Upper lobe of left lung (tissue), 6 donors: ENCODE data around the gene PELI2. TPM values are rescaled to one million over a fixed set of nuclear protein-coding genes. Genes with fewer than 3 reads are reported as not detected.
A peak's percentile ranks its signal among the peaks of the same experiment; 100 is the strongest.

Source experiments
- ATAC-seq, 2 donors: fragments of 200-7000 bp; cut with Tn5 transposase; one replicate each; pipeline ENCODE4 v1.9.1; 2022; ENCODE audit warnings: mild to moderate bottlenecking in 2 of 2, moderate library complexity in 2 of 2; ENCODE audit not compliant: low FRiP score in 2 of 2
- DNase-seq, 2 donors: peaks; one replicate each; pipeline ENCODE4 v3.0.0-alpha.2; 2019 to 2020
- H3K27ac ChIP-seq, 4 donors: fragments of 200-600 bp; sonication (generic); one replicate each; pipeline ENCODE4 v1.5.1; 2016 to 2019
- H3K27me3 ChIP-seq, 4 donors: fragments of 200-600 bp; sonication (generic); one replicate each; pipeline ENCODE4 v1.5.1; 2017 to 2019
- H3K36me3 ChIP-seq, 4 donors: fragments of 200-600 bp; sonication (generic); one replicate each; pipeline ENCODE4 v1.5.1; 2016 to 2019
- H3K4me1 ChIP-seq, 4 donors: fragments of 200-600 bp; sonication (generic); one replicate each; pipeline ENCODE4 v1.5.1; 2018 to 2019
- H3K4me3 ChIP-seq, 4 donors: fragments of 200-600 bp; sonication (generic); one replicate each; pipeline ENCODE4 v1.5.1; 2017 to 2019; ENCODE audit warnings: mild to moderate bottlenecking in 2 of 4, moderate library complexity in 1 of 4
- H3K9me3 ChIP-seq, 4 donors: fragments of 200-600 bp; sonication (generic); one replicate each; pipeline ENCODE4 v1.5.1; 2018 to 2019
- CTCF ChIP-seq, 6 experiments: fragments of 450-650 bp in 4 of 6; fragments of 200-600 bp in 2 of 6; sonication (generic) in 2 of 6; IDR thresholded peaks; one replicate each; pipeline ENCODE4 v1.5.1; 2016 to 2019; ENCODE audit warnings: antibody characterized with exemption in 6 of 6
- EP300 ChIP-seq, 4 donors: sonication (generic); formaldehyde crosslinking; IDR thresholded peaks; one replicate each; pipeline ENCODE4 v1.5.1; 2017; ENCODE audit warnings: antibody characterized with exemption in 4 of 4, control low read depth in 2 of 4
- POLR2A ChIP-seq, 4 donors: fragments of 450-650 bp; IDR thresholded peaks; one replicate each; pipeline ENCODE4 v1.5.1; 2016 to 2017; ENCODE audit warnings: antibody characterized with exemption in 4 of 4, mild to moderate bottlenecking in 2 of 4
- POLR2AphosphoS5 ChIP-seq, 2 donors: sonication (generic); formaldehyde crosslinking; IDR thresholded peaks; one replicate each; pipeline ENCODE4 v1.5.1; 2017; ENCODE audit warnings: antibody characterized with exemption in 2 of 2
- WGBS, 2 donors: methylation state at CpG; one replicate each; pipeline ENCODE4 v1.1.5; 2017 to 2018; 5-methylcytosine and 5-hydroxymethylcytosine counted together
- total RNA-seq, 6 donors: library from RNA; depleted of rRNA in 4 of 6; stranded (reverse); fragments of >200 nt in 4 of 6; gene quantifications; one replicate each; pipeline versions ENCODE4 v1.1.0 to v1.2.1, GENCODE V29; 2016 to 2021
- donor health status: DM: no; HTN: no; CAD: no; lungs with moderate emphysema.
- donor health status: DM: no; HTN: yes; CAD: no; lungs with severe emphysema.

Gene PELI2
- total RNA-seq, 6 donors from 2014 or later: 9.0 to 21.6 (median 17.9) TPM

DNA sequence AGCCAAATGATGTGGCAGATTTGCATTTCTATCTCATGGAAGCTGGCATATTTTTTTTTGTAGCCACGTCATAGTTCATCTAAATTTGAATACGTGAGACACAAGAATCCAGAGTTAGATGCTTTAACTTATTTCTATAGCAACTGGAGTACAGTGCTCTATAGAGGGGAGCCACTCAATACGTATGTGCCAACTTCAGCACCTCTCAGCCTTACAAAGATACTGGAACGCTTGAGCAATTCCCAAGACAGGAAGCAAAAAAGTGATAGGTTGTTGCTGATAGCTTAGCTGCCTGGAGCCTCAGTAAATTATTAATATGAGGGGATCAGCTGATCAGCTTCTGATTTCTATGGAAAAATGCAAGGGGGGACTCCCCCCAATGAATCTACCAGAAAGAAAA lies 24.1 kb upstream of the PELI2 start:
- H3K4me1 ChIP-seq: peaks cover 0 to 21% (median 13%) of the 10 kb centered on the region in 4 donors
- no peak overlapping the region for H3K4me3 ChIP-seq
- no peaks in the 10 kb centered on the region for H3K9me3 ChIP-seq
- 42 to 52% methylated on average over 4 of the region's 4 CpGs for WGBS, 2 donors
- ATAC-seq (peak in 1 of 2 donors; percentile 40), DNase-seq (no peak)
- H3K27ac ChIP-seq: peak overlapping the region in 2 of 4 donors; percentile 8 to 57
- TF ChIP-seq CTCF (IDR thresholded peaks at IDR 0.05) (no peak), POLR2A (IDR thresholded peaks at IDR 0.05) (no peak), POLR2AphosphoS5 (IDR thresholded peaks at IDR 0.05) (no peak)
- H3K27me3 ChIP-seq: no peaks in the 10 kb centered on the region
- H3K36me3 ChIP-seq: no peaks in the 10 kb centered on the region

DNA sequence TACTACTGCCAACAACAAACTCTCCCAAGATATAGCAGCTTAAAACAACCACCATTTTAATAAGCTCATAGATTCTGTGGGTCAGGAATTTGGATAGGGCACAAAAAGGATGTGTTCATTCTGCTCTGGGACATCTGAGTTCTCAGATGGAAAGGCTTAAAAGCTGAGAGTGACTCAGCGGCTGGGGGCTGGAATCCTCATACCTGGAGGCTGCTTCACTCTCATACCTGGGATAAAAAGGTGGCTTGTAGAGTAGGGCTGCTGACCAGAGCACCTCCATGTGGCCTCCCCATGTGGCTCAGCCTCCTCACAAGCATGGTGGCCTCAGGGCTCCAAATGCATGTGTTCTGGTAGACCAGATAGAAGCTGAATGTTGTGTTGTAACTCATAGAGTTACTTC lies 20.2 kb upstream of the PELI2 start:
- ATAC-seq (peak in 1 of 2 donors; percentile 25), DNase-seq (no peak)
- no peak for TF ChIP-seq POLR2A (IDR thresholded peaks at IDR 0.05)
- TF ChIP-seq CTCF (IDR thresholded peaks at IDR 0.05): no peak
- no peak for TF ChIP-seq EP300 (IDR thresholded peaks at IDR 0.05)
- TF ChIP-seq POLR2AphosphoS5 (IDR thresholded peaks at IDR 0.05): no peak
- no peak overlapping the region for H3K27ac ChIP-seq
- H3K9me3 ChIP-seq: no peaks in the 10 kb centered on the region
- H3K36me3 ChIP-seq: no peaks in the 10 kb centered on the region
- H3K4me3 ChIP-seq: no peak overlapping the region
- H3K4me1 ChIP-seq: peaks cover 9 to 30% (median 19%) of the 10 kb centered on the region in 4 donors
- no peaks in the 10 kb centered on the region for H3K27me3 ChIP-seq
- WGBS, 2 donors: 88 to 95% methylated on average over 1 of the region's 1 CpG

GRCh38 chr14:56099081-56099797 lies 19.0 kb upstream of the PELI2 start:
- Histone ChIP-seq H3K36me3 (no peaks in the 10 kb centered on the region), H3K4me3 (no peak overlapping the region), H3K27ac (no peak overlapping the region), H3K4me1 (peaks cover 8 to 18% (median 13%) of the 10 kb centered on the region in 4 donors), H3K27me3 (no peaks in the 10 kb centered on the region), H3K9me3 (no peaks in the 10 kb centered on the region)
- DNase-seq (no peak), ATAC-seq (no peak)
- no peak for TF ChIP-seq POLR2A (IDR thresholded peaks at IDR 0.05)
- no peak for TF ChIP-seq EP300 (IDR thresholded peaks at IDR 0.05)
- no peak for TF ChIP-seq CTCF (IDR thresholded peaks at IDR 0.05)
- no peak for TF ChIP-seq POLR2AphosphoS5 (IDR thresholded peaks at IDR 0.05)
- 47 to 60% methylated on average over 7 of the region's 7 CpGs for WGBS, 2 donors

DNA sequence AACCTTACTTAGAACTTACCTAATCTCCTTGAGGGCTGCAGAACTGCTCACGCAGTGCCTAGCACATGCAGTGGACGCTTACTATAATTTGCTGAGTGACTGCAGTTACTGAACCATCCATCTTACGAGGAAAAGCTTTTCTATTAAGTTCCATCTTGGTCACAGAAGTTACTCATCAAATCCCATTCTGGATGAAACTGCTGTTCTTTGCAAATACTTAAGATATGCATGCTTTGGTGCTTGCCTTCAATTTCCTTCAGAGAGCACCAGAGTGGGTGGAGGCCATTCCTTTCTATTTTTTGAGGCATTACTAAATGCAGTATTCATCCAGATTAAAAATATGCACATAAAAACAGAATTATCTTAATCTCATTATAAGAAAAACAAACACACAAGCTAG lies 17.7 kb upstream of the PELI2 start:
- ATAC-seq (no peak), DNase-seq (no peak)
- no peaks in the 10 kb centered on the region for H3K9me3 ChIP-seq
- no peaks in the 10 kb centered on the region for H3K36me3 ChIP-seq
- H3K27ac ChIP-seq: no peak overlapping the region
- no peak for TF ChIP-seq POLR2A (IDR thresholded peaks at IDR 0.05)
- peaks cover 7 to 13% (median 10%) of the 10 kb centered on the region in 4 donors for H3K4me1 ChIP-seq
- no peak overlapping the region for H3K4me3 ChIP-seq
- H3K27me3 ChIP-seq: no peaks in the 10 kb centered on the region
- 50 to 84% methylated on average over 3 of the region's 3 CpGs for WGBS, 2 donors

GRCh38 chr14:56102941-56103340 lies 15.3 kb upstream of the PELI2 start:
- WGBS, 2 donors: 62 to 64% methylated on average over 3 of the region's 3 CpGs
- Histone ChIP-seq H3K36me3 (no peaks in the 10 kb centered on the region), H3K9me3 (no peaks in the 10 kb centered on the region), H3K27ac (no peak overlapping the region), H3K4me1 (peaks cover 7 to 13% (median 10%) of the 10 kb centered on the region in 4 donors), H3K4me3 (no peak overlapping the region), H3K27me3 (no peaks in the 10 kb centered on the region)
- TF ChIP-seq POLR2AphosphoS5 (IDR thresholded peaks at IDR 0.05) (no peak), EP300 (IDR thresholded peaks at IDR 0.05) (no peak), POLR2A (IDR thresholded peaks at IDR 0.05) (no peak), CTCF (IDR thresholded peaks at IDR 0.05) (no peak)
- DNase-seq (no peak), ATAC-seq (peak in 1 of 2 donors; percentile 42)
